Immature natural killer cell (primary cell): Measurements from ENCODE around the gene UGT1A3. TPM values are rescaled to one million over a fixed set of nuclear protein-coding genes. Genes with fewer than 3 reads are reported as not detected.

Source experiments
- DNase-seq, 3 donors: peaks; one replicate each; pipeline ENCODE4 v3.0.0; 2022; ENCODE audit warnings: mixed read lengths in 1 of 3
- H3K27ac Mint-ChIP-seq, 6 donors: one replicate each; pipeline ENCODE4 v1.8.0; 2020; ENCODE audit warnings: mixed read lengths in 6 of 6, mild to moderate bottlenecking in 5 of 6, inconsistent platforms in 4 of 6, moderate library complexity in 3 of 6
- H3K27me3 Mint-ChIP-seq, 3 donors: one replicate each; pipeline ENCODE4 v1.8.0; 2020 to 2021; ENCODE audit warnings: low read depth in 3 of 3, mild to moderate bottlenecking in 3 of 3, mixed read lengths in 3 of 3, moderate library complexity in 3 of 3, inconsistent platforms in 1 of 3
- H3K36me3 Mint-ChIP-seq, 3 donors: one replicate each; pipeline ENCODE4 v1.8.0; 2020; ENCODE audit warnings: mixed read lengths in 3 of 3, inconsistent platforms in 2 of 3, mild to moderate bottlenecking in 2 of 3
- H3K4me1 Mint-ChIP-seq, 2 donors: one replicate each; pipeline ENCODE4 v1.8.0; 2020; ENCODE audit warnings: inconsistent platforms in 2 of 2, mild to moderate bottlenecking in 2 of 2, mixed read lengths in 2 of 2, moderate library complexity in 1 of 2
- H3K4me3 Mint-ChIP-seq, 5 donors: one replicate each; pipeline ENCODE4 v1.8.0; 2020; ENCODE audit warnings: mild to moderate bottlenecking in 5 of 5, mixed read lengths in 5 of 5, inconsistent platforms in 3 of 5, moderate library complexity in 3 of 5
- H3K9me3 Mint-ChIP-seq, 6 donors: one replicate each; pipeline ENCODE4 v1.8.0; 2020; ENCODE audit warnings: mild to moderate bottlenecking in 6 of 6, mixed read lengths in 6 of 6, inconsistent platforms in 4 of 6, moderate library complexity in 3 of 6
- polyA plus RNA-seq, 3 donors: library from polyadenylated mRNA; unstranded; fragments of 300-500 nt; fragmentation: Illumina TruSeq; gene quantifications; one replicate each; pipeline ENCODE4 v1.2.3, GENCODE V29; 2021

Gene UGT1A3
- polyA plus RNA-seq, 3 donors from 2014 or later: not detected

- H3K27me3 Mint-ChIP-seq: peaks cover 0 to 7% (median 5%) of the 10 kb centered on the region in 3 donors
- H3K27ac Mint-ChIP-seq: no peak overlapping the region
- no peaks in the 10 kb centered on the region for H3K4me1 Mint-ChIP-seq
These were observed 87.0 kb downstream of the UGT1A3 start for GRCh38 chr2:233815861-233816260.

GRCh38 chr2:233816334-233816733 is 87.5 kb downstream of the UGT1A3 start:
- Mint-ChIP-seq H3K4me1 (no peaks in the 10 kb centered on the region), H3K27me3 (peaks cover 0 to 7% (median 5%) of the 10 kb centered on the region in 3 donors), H3K27ac (peak overlapping the region in 1 of 6 donors; percentile 47), H3K4me3 (no peak overlapping the region), H3K36me3 (no peaks in the 10 kb centered on the region), H3K9me3 (no peaks in the 10 kb centered on the region)
- DNase-seq: no peak

More at GRCh38 chr2:233815861-233816260, 87.0 kb downstream of the UGT1A3 start:
- Mint-ChIP-seq H3K36me3 (no peaks in the 10 kb centered on the region), H3K9me3 (no peaks in the 10 kb centered on the region), H3K4me3 (no peak overlapping the region)
- no peak for DNase-seq

GRCh38 chr2:233816771-233817170 is 87.9 kb downstream of the UGT1A3 start:
- Mint-ChIP-seq H3K27ac (no peak overlapping the region), H3K27me3 (peaks cover 0 to 7% (median 3%) of the 10 kb centered on the region in 3 donors), H3K9me3 (no peaks in the 10 kb centered on the region), H3K36me3 (no peaks in the 10 kb centered on the region), H3K4me1 (no peaks in the 10 kb centered on the region), H3K4me3 (no peak overlapping the region)
- no peak for DNase-seq

GRCh38 chr2:233817361-233817911 is 88.6 kb downstream of the UGT1A3 start:
- H3K27ac Mint-ChIP-seq: no peak overlapping the region
- H3K4me3 Mint-ChIP-seq: no peak overlapping the region
- H3K4me1 Mint-ChIP-seq: no peaks in the 10 kb centered on the region
- peaks cover 0 to 7% (median 3%) of the 10 kb centered on the region in 3 donors for H3K27me3 Mint-ChIP-seq
- H3K36me3 Mint-ChIP-seq: no peaks in the 10 kb centered on the region
- no peak for DNase-seq
- no peaks in the 10 kb centered on the region for H3K9me3 Mint-ChIP-seq

GRCh38 chr2:233817995-233818638 is 89.3 kb downstream of the UGT1A3 start:
- Mint-ChIP-seq H3K4me1 (no peaks in the 10 kb centered on the region), H3K4me3 (no peak overlapping the region), H3K36me3 (no peaks in the 10 kb centered on the region), H3K27me3 (peaks cover 0 to 6% (median 3%) of the 10 kb centered on the region in 3 donors), H3K9me3 (no peaks in the 10 kb centered on the region), H3K27ac (peak overlapping the region in 1 of 6 donors; percentile 69)
- DNase-seq: no peak

GRCh38 chr2:233818639-233819621 is 90.1 kb downstream of the UGT1A3 start:
- Mint-ChIP-seq H3K27me3 (peaks cover 0 to 6% (median 1%) of the 10 kb centered on the region in 3 donors), H3K36me3 (no peaks in the 10 kb centered on the region), H3K27ac (no peak overlapping the region), H3K9me3 (no peaks in the 10 kb centered on the region), H3K4me3 (no peak overlapping the region), H3K4me1 (no peaks in the 10 kb centered on the region)
- DNase-seq: no peak

GRCh38 chr2:233819884-233820773 is 91.3 kb downstream of the UGT1A3 start:
- peaks cover 0 to 6% (median 1%) of the 10 kb centered on the region in 3 donors for H3K27me3 Mint-ChIP-seq
- DNase-seq: no peak
- H3K27ac Mint-ChIP-seq: no peak overlapping the region
- H3K9me3 Mint-ChIP-seq: no peaks in the 10 kb centered on the region
- no peaks in the 10 kb centered on the region for H3K4me1 Mint-ChIP-seq
- H3K36me3 Mint-ChIP-seq: no peaks in the 10 kb centered on the region
- H3K4me3 Mint-ChIP-seq: no peak overlapping the region

GRCh38 chr2:233820774-233821105 is 91.9 kb downstream of the UGT1A3 start:
- no peaks in the 10 kb centered on the region for H3K36me3 Mint-ChIP-seq
- peaks cover 0 to 6% (median 1%) of the 10 kb centered on the region in 3 donors for H3K27me3 Mint-ChIP-seq
- H3K4me3 Mint-ChIP-seq: no peak overlapping the region
- no peaks in the 10 kb centered on the region for H3K9me3 Mint-ChIP-seq
- no peaks in the 10 kb centered on the region for H3K4me1 Mint-ChIP-seq
- no peak overlapping the region for H3K27ac Mint-ChIP-seq
- DNase-seq: no peak

- Mint-ChIP-seq H3K27ac (no peak overlapping the region), H3K36me3 (no peaks in the 10 kb centered on the region), H3K9me3 (no peaks in the 10 kb centered on the region), H3K4me3 (no peak overlapping the region), H3K27me3 (peaks cover 0 to 5% (median 1%) of the 10 kb centered on the region in 3 donors), H3K4me1 (no peaks in the 10 kb centered on the region)
- no peak for DNase-seq
These were observed 92.4 kb downstream of the UGT1A3 start for GRCh38 chr2:233821196-233821595.

- Mint-ChIP-seq H3K9me3 (no peaks in the 10 kb centered on the region), H3K4me1 (no peaks in the 10 kb centered on the region), H3K36me3 (no peaks in the 10 kb centered on the region), H3K27me3 (peaks cover 0 to 3% (median 1%) of the 10 kb centered on the region in 3 donors), H3K27ac (no peak overlapping the region), H3K4me3 (no peak overlapping the region)
- DNase-seq: no peak
These were observed 92.9 kb downstream of the UGT1A3 start for GRCh38 chr2:233821709-233822100.

- Mint-ChIP-seq H3K4me3 (no peak overlapping the region), H3K9me3 (no peaks in the 10 kb centered on the region), H3K27me3 (peaks cover 0 to 3% (median 1%) of the 10 kb centered on the region in 3 donors), H3K4me1 (no peaks in the 10 kb centered on the region), H3K27ac (no peak overlapping the region), H3K36me3 (no peaks in the 10 kb centered on the region)
- DNase-seq: no peak
These were observed 93.4 kb downstream of the UGT1A3 start for GRCh38 chr2:233822101-233822771.
